K562 (cell line): Measurements from ENCODE around the gene PLEKHM1. TPM values are rescaled to one million over a fixed set of nuclear protein-coding genes. Genes with fewer than 3 reads are reported as not detected.
"Not testable (repeated sequence)": the region's sequence is repeated elsewhere in the genome, so short reads cannot be mapped to it uniquely, and the experiment has no call there.

Experiments
- ATAC-seq: fragments of 200-7000 bp; cut with Tn5 transposase; 3 replicates; pipeline ENCODE4 v1.9.1; 2020; ENCODE audit warnings: moderate library complexity
- BruUV-seq: library from RNA; stranded (reverse); fragments of 400-500 nt; replicated peaks from 2 replicates; lab custom pipeline; 2021; lab: Mats Ljungman, UMichigan
- CTCF ChIA-PET: fragments of 300-600 bp; formaldehyde crosslinking; extraction: SDS; loops from one replicate; lab custom pipeline; 2021; ENCODE audit warnings: low intra/inter-chr PET ratio; lab: Yijun Ruan, JAX
- POLR2A ChIA-PET: fragments of 300-600, 350-650 bp; sonication (Branson Sonifier 250); formaldehyde crosslinking; extraction: SDS; loops from one replicate; lab custom pipeline; 2021; ENCODE audit warnings: antibody characterized with exemption, inconsistent platforms; lab: Yijun Ruan, JAX
- DNase-seq, 4 experiments: peaks; one replicate each; pipeline versions ENCODE4 v3.0.0 to v3.0.0-alpha.2; 2011 to 2018; ENCODE audit warnings: low spot score in 3 of 4, mixed read lengths in 3 of 4; ENCODE audit errors: extremely low read depth in 1 of 4
- FAIRE-seq: peaks from 2 replicates; lab custom pipeline; 2011; peaks lifted over from hg19 to GRCh38; lab: Jason Lieb, UNC
- H2AFZ ChIP-seq: 2 replicates; pipeline ENCODE4 v1.6.0; 2011; ENCODE audit warnings: low read depth, low read length, control low read depth, inconsistent platforms
- H3K27ac ChIP-seq: fragments of 200-600 bp; 3 replicates; pipeline ENCODE4 v1.8.0; 2011; ENCODE audit warnings: low read depth, mild to moderate bottlenecking, control low read depth, inconsistent platforms, low read length, moderate library complexity, mixed read lengths; ENCODE audit errors: extremely low read depth
- H3K27me3 ChIP-seq, 2 experiments: fragments of 300-600 bp in 1 of 2; 2 replicates in 1 of 2; 3 replicates in 1 of 2; pipeline versions ENCODE4 v1.6.0 to v1.8.0; 2011; ENCODE audit warnings: inconsistent platforms in 2 of 2, low read length in 2 of 2, mild to moderate bottlenecking in 1 of 2, mixed read lengths in 1 of 2, moderate library complexity in 1 of 2; ENCODE audit not compliant: control insufficient read depth in 2 of 2, insufficient read depth in 2 of 2
- H3K36me3 ChIP-seq: fragments of 300-600 bp; 3 replicates; pipeline ENCODE4 v1.8.0; 2011; ENCODE audit warnings: mild to moderate bottlenecking, low read length, inconsistent platforms; ENCODE audit not compliant: control insufficient read depth, insufficient read depth
- H3K4me1 ChIP-seq, 2 experiments: fragments of 200-600 bp in 1 of 2; replicated peaks in 1 of 2; 2 replicates in 1 of 2; 3 replicates in 1 of 2; pipeline versions ENCODE4 v1.5.1 to v1.8.0; 2011; ENCODE audit warnings: inconsistent platforms in 2 of 2, low read length in 2 of 2, mild to moderate bottlenecking in 1 of 2, mixed read lengths in 1 of 2, moderate library complexity in 1 of 2; ENCODE audit not compliant: control insufficient read depth in 2 of 2, insufficient read depth in 2 of 2
- H3K4me2 ChIP-seq: 2 replicates; pipeline ENCODE4 v1.6.1; 2011; ENCODE audit warnings: low read length, control low read depth, inconsistent platforms, mixed read lengths; ENCODE audit not compliant: insufficient read depth
- H3K4me3 ChIP-seq: fragments of 200-600 bp; sonication (generic), shearing (Covaris generic); 2 replicates; pipeline ENCODE4 v1.5.1; 2016; ENCODE audit warnings: control low read depth, inconsistent platforms
- H3K79me2 ChIP-seq: fragments of 200-600 bp; 3 replicates; pipeline ENCODE4 v1.8.0; 2011; ENCODE audit warnings: low read length, inconsistent platforms; ENCODE audit not compliant: control insufficient read depth, insufficient read depth
- H3K9ac ChIP-seq, 2 experiments: 2 replicates each; pipeline versions ENCODE4 v1.6.0 to v1.6.1; 2011; ENCODE audit warnings: low read depth in 2 of 2, low read length in 2 of 2, control low read depth in 1 of 2, inconsistent platforms in 1 of 2, mild to moderate bottlenecking in 1 of 2, mixed read lengths in 1 of 2; ENCODE audit not compliant: insufficient read depth in 1 of 2
- H3K9me1 ChIP-seq: one replicate; pipeline ENCODE4 v1.6.0; 2011; ENCODE audit warnings: inconsistent platforms, mild to moderate bottlenecking, low read length, moderate library complexity; ENCODE audit not compliant: control insufficient read depth, insufficient read depth
- H3K9me3 ChIP-seq: replicated peaks from 2 replicates; pipeline ENCODE4 v1.5.1; 2011; ENCODE audit warnings: low read depth, low read length, inconsistent platforms; ENCODE audit not compliant: control insufficient read depth, insufficient read depth
- H4K20me1 ChIP-seq: replicated peaks from 2 replicates; pipeline ENCODE4 v1.6.1; 2011; ENCODE audit warnings: low read length, inconsistent platforms, mixed read lengths; ENCODE audit not compliant: control insufficient read depth, insufficient read depth
- C11orf30 ChIP-seq: fragments of 450-650 bp; IDR thresholded peaks from 2 replicates; pipeline ENCODE4 v1.6.1; 2016; ENCODE audit warnings: low read depth, mild to moderate bottlenecking
- MAFF ChIP-seq: IDR thresholded peaks from 2 replicates; pipeline ENCODE4 v1.6.1; 2012; ENCODE audit warnings: low read length, improper control_type of control experiment
- MAFG ChIP-seq: fragments of 450-650 bp; conservative IDR thresholded peaks from 2 replicates; pipeline ENCODE4 v1.6.1; 2016; ENCODE audit warnings: missing genetic modification characterization, missing compliant biosample characterization
- MAFK ChIP-seq: IDR thresholded peaks from 2 replicates; pipeline ENCODE4 v1.6.1; 2011; ENCODE audit warnings: low read length, improper control_type of control experiment
- SPI1 ChIP-seq: IDR thresholded peaks from 2 replicates; pipeline ENCODE4 v1.6.1; 2011; ENCODE audit warnings: low read depth, low read length, control low read depth, borderline replicate concordance
- ZNF316 ChIP-seq: fragments of 450-650 bp; IDR thresholded peaks from 2 replicates; pipeline ENCODE4 v1.6.1; 2016
- WGBS: fragments of 100-300 bp; shearing (Covaris generic); methylation state at CpG from one replicate; pipeline ENCODE4 v1.1.6; 2016; ENCODE audit warnings: low coverage, mixed read lengths; ENCODE audit not compliant: insufficient coverage; ENCODE audit errors: missing lambda C conversion rate; 5-methylcytosine and 5-hydroxymethylcytosine counted together
- in situ Hi-C: fragments of 300-500 bp; cut with MboI; formaldehyde crosslinking; loops from 4 replicates; pipeline ENCODE4 v1.15.0; 2018; ENCODE audit warnings: inconsistent platforms, mixed read lengths
- intact Hi-C: fragments of 100-400 bp; cut with micrococcal nuclease; formaldehyde crosslinking; loops from 2 replicates; pipeline ENCODE4 v1.14.2; 2022
- polyA plus RNA-seq, 8 experiments: library from polyadenylated mRNA; depleted of rRNA in 4 of 8; stranded (reverse) in 5 of 8; unstranded in 3 of 8; fragments of >200 nt; fragmentation: Nextera tagmentation in 2 of 8; fragmentation: Illumina TruSeq in 1 of 8; extraction: Ambion mirVana in 2 of 8; extraction: Trizol in 1 of 8; gene quantifications; 2 replicates each; pipeline versions ENCODE4 v1.2.1 to v1.2.3, GENCODE V29; 2011 to 2014; ENCODE audit warnings: inconsistent platforms in 1 of 8, missing spikeins in 1 of 8
- total RNA-seq, 7 experiments: library from RNA; depleted of rRNA in 6 of 7; stranded (reverse); fragments of >200 nt in 6 of 7; fragmentation: Illumina TruSeq in 2 of 7; extraction: Trizol in 2 of 7; gene quantifications; 2 replicates each; pipeline versions ENCODE4 v1.2.1 to v1.2.3, GENCODE V29; 2011 to 2021; ENCODE audit warnings: low replicate concordance in 1 of 7

Gene PLEKHM1
- total and polyA plus RNA-seq, 9 of the 15 experiments (the other 6 are each of a cell fraction or from before 2014, with no cell fraction given): 0.13 to 23.3 (median 5.7) TPM

DNA sequence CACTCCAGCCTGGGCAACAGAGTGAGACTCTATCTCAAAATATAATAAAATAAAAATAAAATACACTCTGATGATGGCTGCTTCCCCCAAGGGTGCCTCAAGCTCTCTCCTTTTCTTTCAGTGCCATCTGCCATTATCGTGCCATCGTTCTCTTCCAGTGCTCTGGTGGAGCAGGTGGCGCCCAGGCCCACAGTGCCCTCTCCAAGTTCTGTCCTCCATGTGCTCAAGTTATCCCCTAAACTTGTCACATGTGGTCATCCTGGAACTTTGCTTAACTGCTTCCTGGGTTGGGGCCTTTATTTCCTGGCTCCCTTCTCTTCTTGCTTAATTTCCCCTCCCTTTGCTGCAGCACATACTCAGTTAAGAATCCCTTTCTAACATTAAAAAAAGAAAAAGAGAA, 6.0 kb upstream of the PLEKHM1 start:
- H3K9me1 ChIP-seq, in situ Hi-C loops, H3K4me1 ChIP-seq, H3K9ac ChIP-seq, POLR2A ChIA-PET, H3K4me3 ChIP-seq, H3K27me3 ChIP-seq, BruUV-seq, H2AFZ ChIP-seq, H3K79me2 ChIP-seq, H3K4me2 ChIP-seq, CTCF ChIA-PET, H3K36me3 ChIP-seq, DNase-seq, H4K20me1 ChIP-seq, H3K9me3 ChIP-seq, ATAC-seq, intact Hi-C loops, H3K27ac ChIP-seq, FAIRE-seq: not testable (repeated sequence)
- 92% methylated on average over 3 of the region's 3 CpGs for WGBS

GRCh38 chr17:45494556-45494955, 4.0 kb upstream of the PLEKHM1 start:
- POLR2A ChIA-PET, H3K36me3 ChIP-seq, H3K9ac ChIP-seq, in situ Hi-C loops, H3K4me1 ChIP-seq, H3K79me2 ChIP-seq, H3K27me3 ChIP-seq, H3K4me2 ChIP-seq, ATAC-seq, BruUV-seq, H3K27ac ChIP-seq, DNase-seq, H2AFZ ChIP-seq, intact Hi-C loops, FAIRE-seq, H3K9me1 ChIP-seq, CTCF ChIA-PET, H4K20me1 ChIP-seq, H3K4me3 ChIP-seq, H3K9me3 ChIP-seq: not testable (repeated sequence)
- 0 out of 2 replicates have a peak, but pooled peaks have one; percentile 5 for TF ChIP-seq SPI1
- peak; percentile 87 for TF ChIP-seq C11orf30
- TF ChIP-seq ZNF316: peak; percentile 91
- TF ChIP-seq MAFF: peak; percentile 57
- peak; percentile 73 for TF ChIP-seq MAFG (tag)
- peak; percentile 58 for TF ChIP-seq MAFK
- WGBS: 34% methylated on average over 5 of the region's 5 CpGs

DNA sequence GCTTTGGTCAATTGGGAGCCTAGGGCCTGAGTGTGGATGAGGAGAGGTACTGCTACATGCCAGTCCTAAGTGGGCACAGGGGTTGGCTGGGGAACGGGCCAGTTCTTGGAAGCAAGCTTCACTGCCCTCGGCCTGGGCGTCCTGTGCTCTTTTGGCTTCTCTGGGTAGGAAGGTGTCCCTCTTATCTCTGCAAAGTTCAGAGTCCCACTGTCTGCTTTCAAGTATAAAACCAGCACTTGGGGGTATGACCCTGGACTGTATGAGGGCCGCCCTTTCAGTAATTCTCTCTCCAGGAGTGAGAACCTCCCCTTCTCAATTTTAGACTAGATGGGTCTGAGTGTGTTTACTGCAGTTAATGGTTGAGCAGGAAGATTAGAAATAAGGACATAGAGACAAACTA, 1.6 kb upstream of the PLEKHM1 start:
- BruUV-seq: not testable (repeated sequence)
- WGBS: 61% methylated on average over 4 of the region's 4 CpGs

More for the DNA sequence above, 1.6 kb upstream of the PLEKHM1 start:
- H3K27me3 ChIP-seq, H3K9ac ChIP-seq, H2AFZ ChIP-seq, H3K9me1 ChIP-seq, H3K36me3 ChIP-seq, intact Hi-C loops, H4K20me1 ChIP-seq, CTCF ChIA-PET, H3K4me3 ChIP-seq, in situ Hi-C loops, FAIRE-seq, H3K9me3 ChIP-seq, H3K4me2 ChIP-seq, H3K4me1 ChIP-seq, ATAC-seq, H3K79me2 ChIP-seq, POLR2A ChIA-PET, DNase-seq, H3K27ac ChIP-seq: not testable (repeated sequence)
